HG03039 (cell line): ENCODE measurements around the gene LGALS3BP.

Experiments used
- ATAC-seq: cut with Tn5 transposase; IDR thresholded peaks from one replicate; pipeline ENCODE4 v1.9.1; 2021; ENCODE audit warnings: mild to moderate bottlenecking, moderate library complexity; ENCODE audit not compliant: unreplicated experiment

LGALS3BP gene

DNA sequence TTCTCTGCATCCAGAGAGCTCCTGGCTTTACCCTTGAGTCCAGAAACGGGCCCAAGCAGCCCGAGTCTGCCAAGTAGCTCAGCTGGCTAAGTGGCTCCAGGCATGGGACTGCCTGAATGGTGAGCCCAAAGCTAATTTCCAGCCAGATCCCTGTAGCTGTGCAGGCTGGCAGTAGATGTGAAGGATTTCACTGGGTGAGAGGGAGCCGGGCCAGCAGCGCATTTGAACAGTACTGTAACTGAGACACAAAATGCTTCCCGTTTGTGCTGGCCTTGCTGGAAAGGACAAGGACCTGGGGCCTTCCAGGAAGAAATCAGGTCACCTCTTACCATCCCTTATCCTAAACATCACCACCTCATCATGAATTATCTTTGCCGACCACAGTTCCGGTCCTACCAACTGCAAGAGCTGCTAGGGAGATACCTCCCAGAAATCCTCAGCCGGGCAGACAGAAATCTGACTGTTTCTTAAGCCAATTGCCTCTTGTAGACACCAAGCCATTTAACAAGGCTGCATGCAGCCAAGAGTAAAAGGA lies 58.2 kb downstream of the LGALS3BP start:
- no peak for ATAC-seq
